Adrenal gland (tissue), 12 donors: Measurements from ENCODE around the gene IFNA16. TPM values are rescaled to one million over a fixed set of nuclear protein-coding genes. Genes with fewer than 3 reads are reported as not detected.
"Not testable (repeated sequence)": the region's sequence is repeated elsewhere in the genome, so short reads cannot be mapped to it uniquely, and the experiment has no call there.

Experiments
- DNase-seq, 7 donors: peaks; one replicate each; pipeline ENCODE4 v3.0.0-alpha.2; 2019 to 2020
- H3K27ac ChIP-seq, 5 donors: fragments of 200-600 bp; sonication (generic) in 4 of 5; 1 replicate in 3 of 5; 2 replicates in 2 of 5; pipeline versions ENCODE4 v1.5.1 to v1.8.0; 2016 to 2020; ENCODE audit warnings: mild to moderate bottlenecking in 1 of 5
- H3K27me3 ChIP-seq: fragments of 200-600 bp; 2 replicates; pipeline ENCODE4 v1.8.0; 2021
- H3K36me3 ChIP-seq, 2 donors: fragments of 200-600 bp; replicated peaks in 1 of 2; 1 replicate in 1 of 2; 2 replicates in 1 of 2; pipeline versions ENCODE4 v1.5.1 to v1.8.0; 2018 to 2022
- H3K4me1 ChIP-seq, 2 donors: fragments of 200-600 bp; replicated peaks in 1 of 2; 1 replicate in 1 of 2; 2 replicates in 1 of 2; pipeline versions ENCODE4 v1.5.1 to v1.8.0; 2018 to 2021
- H3K4me3 ChIP-seq, 4 donors: fragments of 200-600 bp; sonication (generic) in 3 of 4; one replicate each; pipeline ENCODE4 v1.5.1; 2016 to 2018
- H3K9me3 ChIP-seq, 3 donors: fragments of 200-600 bp; sonication (generic) in 1 of 3; replicated peaks in 1 of 3; 1 replicate in 2 of 3; 2 replicates in 1 of 3; pipeline versions ENCODE4 v1.5.1 to v1.8.0; 2016 to 2021
- CTCF ChIP-seq, 6 experiments: fragments of 450-650 bp in 4 of 6; fragments of 200-600 bp in 2 of 6; sonication (generic) in 1 of 6; IDR thresholded peaks; 1 replicate in 5 of 6; 2 replicates in 1 of 6; pipeline versions ENCODE4 v1.5.1 to v1.8.0; 2016 to 2021; ENCODE audit warnings: antibody characterized with exemption in 6 of 6, mild to moderate bottlenecking in 2 of 6, moderate library complexity in 1 of 6
- POLR2A ChIP-seq, 2 donors: fragments of 450-650 bp; IDR thresholded peaks; one replicate each; pipeline ENCODE4 v1.6.1; 2017; ENCODE audit warnings: antibody characterized with exemption in 2 of 2, mild to moderate bottlenecking in 2 of 2, moderate library complexity in 1 of 2
- WGBS, 4 donors: extraction: QIAGEN DNeasy Blood & Tissue Kit in 2 of 4; methylation state at CpG; one replicate each; pipeline versions ENCODE4 v1.1.5 to v1.1.7; 2013 to 2017; 5-methylcytosine and 5-hydroxymethylcytosine counted together
- intact Hi-C, 2 donors: fragments of 100-400 bp; cut with DNase I; formaldehyde crosslinking; loops; one replicate each; pipeline versions ENCODE4 v1.14.1 to v1.15.0; 2022 to 2023
- polyA plus RNA-seq, 3 donors: library from polyadenylated mRNA; stranded (reverse); fragments of 200-250 nt in 2 of 3; fragments of 350-450 nt in 1 of 3; fragmentation: Illumina TruSeq in 1 of 3; extraction: RNeasy Lipid Tissue Mini Kit (QIAGEN cat#74804) in 1 of 3; gene quantifications; one replicate each; pipeline ENCODE4 v1.2.3, GENCODE V29; 2013 to 2014
- total RNA-seq, 9 donors: library from RNA; depleted of rRNA in 4 of 9; stranded (reverse); fragments of >200 nt in 4 of 9; fragments of 120-200 nt in 1 of 9; fragmentation: NEBNext Ultra II Directional in 1 of 9; extraction: Animal tissue kit (Norgen Biotek cat#: 25700) in 1 of 9; gene quantifications; one replicate each; pipeline versions ENCODE4 v1.1.0 to v1.2.4, GENCODE V29; 2013 to 2023
- donor health status: healthy with polysubstance abuse.
- donor health status: Bipolar disorder and iron deficiency.
- donor health status: DM: yes; HTN: yes; CAD: no.
- donor health status: DM: no; HTN: no; CAD: no.
- donor health status: DM: no; HTN: no; CAD: no.
- donor health status: DM: yes; HTN: yes; CAD: no.

The IFNA16 gene
- total and polyA plus RNA-seq, 12 donors = not detected

GRCh38 chr9:21194867-21195776 lies 22.0 kb downstream of the IFNA16 start:
- H3K4me1 ChIP-seq, H3K27me3 ChIP-seq, intact Hi-C loops, H3K9me3 ChIP-seq, H3K36me3 ChIP-seq, H3K4me3 ChIP-seq, H3K27ac ChIP-seq: not testable (repeated sequence)
- DNase-seq = peak in 6 of 7 donors; percentile 12 to 59 (median 28)
- peak; percentile 25 to 48 (median 40) for TF ChIP-seq CTCF (IDR thresholded peaks at IDR 0.05)
- WGBS, 4 donors = 33 to 36% (median 35%) methylated on average over 6 of the region's 6 CpGs

GRCh38 chr9:21187487-21187886 lies 29.6 kb downstream of the IFNA16 start, which contains the start of gene IFNA4:
Gene IFNA4 (minus strand): TSS chr9:21187587. CDS start chr9:21187531, 56 bp downstream.
- H3K27me3 ChIP-seq, H3K4me3 ChIP-seq, H3K4me1 ChIP-seq, H3K27ac ChIP-seq, H3K36me3 ChIP-seq, DNase-seq, intact Hi-C loops, H3K9me3 ChIP-seq: not testable (repeated sequence)
- WGBS, 4 donors = 64 to 85% (median 79%) methylated on average over 2 to 3 of the region's 3 CpGs

- H3K27ac ChIP-seq, H3K27me3 ChIP-seq, H3K4me3 ChIP-seq, H3K9me3 ChIP-seq, H3K4me1 ChIP-seq, H3K36me3 ChIP-seq, intact Hi-C loops: not testable (repeated sequence)
- peak in 2 of 6 experiments; percentile 35 to 42 for TF ChIP-seq CTCF (IDR thresholded peaks at IDR 0.05)
- peak in 3 of 7 donors; percentile 7 to 30 (median 16) for DNase-seq
- 34 to 42% (median 38%) methylated on average over 4 of the region's 4 CpGs for WGBS, 4 donors
These were observed 34.0 kb downstream of the IFNA16 start for GRCh38 chr9:21182810-21183736.

- TF ChIP-seq POLR2A (IDR thresholded peaks at IDR 0.05) = no peak
- TF ChIP-seq CTCF (IDR thresholded peaks at IDR 0.05) = no peak
- Histone ChIP-seq H3K4me1 (no peaks in the 10 kb centered on the region), H3K9me3 (no peaks in the 10 kb centered on the region), H3K27ac (no peak overlapping the region), H3K4me3 (no peak overlapping the region), H3K36me3 (no peaks in the 10 kb centered on the region), H3K27me3 (no peaks in the 10 kb centered on the region)
- intact Hi-C loops = no loop called here
- DNase-seq = no peak
- 84 to 88% (median 85%) methylated on average over 2 of the region's 2 CpGs for WGBS, 4 donors
These were observed 42.4 kb downstream of the IFNA16 start for GRCh38 chr9:21174671-21175070.
